AG04450 (cell line): ENCODE results near the gene RIF1. TPM values are rescaled to one million over a fixed set of nuclear protein-coding genes. Genes with fewer than 3 reads are reported as not detected.

Source experiments
- CTCF ChIA-PET: fragments of 300-600, 350-600 bp; formaldehyde crosslinking; extraction: SDS; loops from one replicate; lab custom pipeline; 2022; ENCODE audit warnings: antibody characterized with exemption, inconsistent platforms; lab: Charles Lee
- POLR2A ChIA-PET: fragments of 350-600 bp; formaldehyde crosslinking; extraction: SDS; loops from one replicate; lab custom pipeline; 2021; ENCODE audit warnings: antibody characterized with exemption, inconsistent platforms; lab: Yijun Ruan, JAX
- DNase-seq: peaks from one replicate; pipeline ENCODE4 v3.0.0-alpha.2; 2011; ENCODE audit warnings: low read depth, low spot score
- H3K27ac ChIP-seq: one replicate; pipeline ENCODE4 v1.5.1; 2012; ENCODE audit warnings: low read depth, low read length, control low read depth
- H3K27me3 ChIP-seq: one replicate; pipeline ENCODE4 v1.6.0; 2012; ENCODE audit warnings: low read length; ENCODE audit not compliant: control insufficient read depth, insufficient read depth
- H3K4me3 ChIP-seq: 2 replicates; pipeline ENCODE4 v1.5.1; 2011; ENCODE audit warnings: mild to moderate bottlenecking, low read depth, low read length, control low read depth
- H3K9me3 ChIP-seq: 2 replicates; pipeline ENCODE4 v1.5.1; 2012; ENCODE audit warnings: low read length; ENCODE audit not compliant: control insufficient read depth, insufficient read depth
- polyA plus RNA-seq: library from polyadenylated mRNA; depleted of rRNA; stranded (reverse); fragments of >200 nt; gene quantifications from 2 replicates; pipeline ENCODE4 v1.2.3, GENCODE V29; 2011
- TF ChIP-seq, protein P1 (sequence below): IDR thresholded peaks from 2 replicates; pipeline ENCODE4 v1.5.1; 2011; ENCODE audit warnings: low read depth, low read length, control low read depth, inconsistent platforms

The RIF1 gene
- polyA plus RNA-seq, 1 experiment: 15.0 TPM

DNA sequence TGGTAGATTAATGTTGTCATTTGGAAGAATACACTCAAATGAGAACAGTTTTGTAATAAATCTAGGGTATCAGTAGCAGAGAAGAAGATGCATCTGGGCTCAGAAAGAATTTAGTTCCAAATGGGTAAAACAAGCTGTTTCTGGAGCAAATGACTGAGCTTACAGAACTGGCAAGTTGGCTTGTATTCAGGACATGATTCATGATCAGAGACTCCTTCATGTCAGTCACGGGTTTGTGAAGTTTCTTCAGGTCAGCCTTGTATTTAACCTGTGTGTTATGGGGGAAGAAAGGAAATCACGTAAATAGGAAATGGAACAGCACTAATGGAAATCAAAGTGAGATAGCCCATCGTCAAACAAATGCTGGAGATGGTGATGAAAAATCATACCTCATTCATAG is 109.1 kb downstream of the RIF1 start:
- H3K4me3 ChIP-seq: no peak overlapping the region
- ChIA-PET CTCF (no interaction called here), POLR2A (no interaction called here)
- no peak for DNase-seq
- TF ChIP-seq, protein P1, sequence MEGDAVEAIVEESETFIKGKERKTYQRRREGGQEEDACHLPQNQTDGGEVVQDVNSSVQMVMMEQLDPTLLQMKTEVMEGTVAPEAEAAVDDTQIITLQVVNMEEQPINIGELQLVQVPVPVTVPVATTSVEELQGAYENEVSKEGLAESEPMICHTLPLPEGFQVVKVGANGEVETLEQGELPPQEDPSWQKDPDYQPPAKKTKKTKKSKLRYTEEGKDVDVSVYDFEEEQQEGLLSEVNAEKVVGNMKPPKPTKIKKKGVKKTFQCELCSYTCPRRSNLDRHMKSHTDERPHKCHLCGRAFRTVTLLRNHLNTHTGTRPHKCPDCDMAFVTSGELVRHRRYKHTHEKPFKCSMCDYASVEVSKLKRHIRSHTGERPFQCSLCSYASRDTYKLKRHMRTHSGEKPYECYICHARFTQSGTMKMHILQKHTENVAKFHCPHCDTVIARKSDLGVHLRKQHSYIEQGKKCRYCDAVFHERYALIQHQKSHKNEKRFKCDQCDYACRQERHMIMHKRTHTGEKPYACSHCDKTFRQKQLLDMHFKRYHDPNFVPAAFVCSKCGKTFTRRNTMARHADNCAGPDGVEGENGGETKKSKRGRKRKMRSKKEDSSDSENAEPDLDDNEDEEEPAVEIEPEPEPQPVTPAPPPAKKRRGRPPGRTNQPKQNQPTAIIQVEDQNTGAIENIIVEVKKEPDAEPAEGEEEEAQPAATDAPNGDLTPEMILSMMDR: no peak
- no peaks in the 10 kb centered on the region for H3K9me3 ChIP-seq
- no peaks in the 10 kb centered on the region for H3K27me3 ChIP-seq
- no peak overlapping the region for H3K27ac ChIP-seq

DNA sequence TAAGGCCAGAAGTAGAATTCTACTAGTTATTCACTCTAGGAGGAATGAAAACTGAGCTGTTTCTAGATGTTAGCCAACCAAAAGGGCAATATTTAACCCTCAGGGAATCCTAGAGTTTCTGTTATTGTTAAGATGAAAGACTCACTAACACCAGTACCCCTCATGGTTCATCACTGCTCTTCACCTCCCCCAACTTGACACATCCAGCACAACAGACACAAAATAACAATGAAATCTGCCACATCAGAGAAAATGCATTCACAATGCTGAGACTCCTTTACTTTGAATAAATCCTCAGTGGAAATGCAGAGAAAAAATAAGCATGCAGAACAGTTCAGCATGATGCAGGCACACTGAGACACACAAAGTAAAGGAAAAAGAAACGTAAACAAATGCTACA is 111.3 kb downstream of the RIF1 start:
- no peaks in the 10 kb centered on the region for H3K27me3 ChIP-seq
- no peak for DNase-seq
- no peak overlapping the region for H3K4me3 ChIP-seq
- ChIA-PET POLR2A (no interaction called here), CTCF (no interaction called here)
- TF ChIP-seq, protein P1: no peak
- H3K27ac ChIP-seq: no peak overlapping the region
- H3K9me3 ChIP-seq: no peaks in the 10 kb centered on the region

DNA sequence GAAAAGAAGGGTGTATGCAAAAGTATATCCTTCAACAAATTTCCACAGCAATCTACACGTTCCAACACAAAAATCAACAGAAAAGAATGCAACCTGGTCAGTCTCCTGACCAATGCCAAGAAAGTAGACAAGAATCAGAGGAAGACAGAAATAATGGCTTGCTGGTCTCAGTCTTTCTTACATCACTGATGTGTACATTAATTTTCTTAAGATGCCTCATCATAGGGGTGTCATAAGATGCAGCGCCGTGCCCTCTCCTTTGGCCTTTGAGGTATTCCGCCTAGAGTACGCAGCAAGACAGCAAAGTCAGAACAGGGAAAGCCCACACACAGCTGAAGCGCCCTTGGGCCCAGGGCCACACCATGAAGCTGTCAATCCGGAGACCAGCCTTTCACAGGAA is 112.9 kb downstream of the RIF1 start:
- Histone ChIP-seq H3K27me3 (no peaks in the 10 kb centered on the region), H3K4me3 (no peak overlapping the region), H3K27ac (no peak overlapping the region), H3K9me3 (no peaks in the 10 kb centered on the region)
- TF ChIP-seq, protein P1: no peak
- ChIA-PET CTCF (no interaction called here), POLR2A (no interaction called here)
- no peak for DNase-seq

DNA sequence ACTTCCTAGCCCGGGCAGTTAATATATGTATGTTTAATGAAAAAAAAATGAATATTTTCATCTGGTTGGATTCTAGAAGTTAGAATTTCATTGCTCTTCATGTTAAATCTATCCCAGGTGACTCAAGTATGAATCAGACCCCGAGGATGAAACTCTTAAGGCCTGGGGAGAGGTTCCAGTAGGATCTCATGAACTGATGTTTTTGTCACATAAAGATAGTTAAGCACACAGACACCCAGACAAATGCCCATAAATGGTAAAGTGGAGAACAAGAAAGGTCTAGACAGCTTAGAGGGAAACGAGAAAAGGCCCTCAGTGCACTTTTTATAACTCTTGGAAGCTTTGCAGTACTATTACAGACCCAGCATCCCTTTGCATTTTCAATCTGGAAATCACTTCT is 114.1 kb downstream of the RIF1 start:
- POLR2A ChIA-PET: no interaction called here

DNA sequence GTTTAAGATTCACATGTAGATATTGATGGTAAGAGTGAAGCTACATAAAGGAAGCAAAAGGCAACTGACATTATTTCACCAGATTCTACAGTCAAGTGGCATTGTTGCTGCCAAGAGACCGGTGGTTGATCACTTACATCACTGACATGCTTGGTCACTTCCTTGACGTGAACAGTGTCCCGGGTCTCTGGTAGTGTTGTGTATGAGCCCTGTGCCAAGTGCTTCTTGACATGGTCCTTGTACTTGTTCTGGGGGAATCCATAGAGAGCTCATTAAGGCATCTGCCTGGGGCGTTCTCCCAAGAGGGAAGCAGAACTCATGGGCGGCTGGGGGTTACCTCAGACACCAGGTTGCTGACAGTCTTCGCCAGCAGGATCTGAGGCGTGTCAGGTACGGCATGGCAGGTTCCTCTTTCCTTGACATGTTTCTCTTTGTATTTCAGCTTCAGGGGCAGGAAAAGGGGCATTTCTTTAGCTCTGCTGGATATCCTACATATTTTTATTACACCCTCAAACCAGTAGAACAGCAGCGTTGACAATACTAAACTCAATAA is 116.2 kb downstream of the RIF1 start:
- ChIA-PET CTCF (no interaction called here), POLR2A (no interaction called here)
- Histone ChIP-seq H3K27ac (no peak overlapping the region), H3K9me3 (no peaks in the 10 kb centered on the region), H3K27me3 (no peaks in the 10 kb centered on the region), H3K4me3 (no peak overlapping the region)
- DNase-seq: no peak
- TF ChIP-seq, protein P1: no peak

More for the DNA sequence above, 114.1 kb downstream of the RIF1 start:
- no peak for DNase-seq
- TF ChIP-seq, protein P1: no peak
- no peak overlapping the region for H3K27ac ChIP-seq
- CTCF ChIA-PET: no interaction called here
- no peaks in the 10 kb centered on the region for H3K9me3 ChIP-seq
- no peak overlapping the region for H3K4me3 ChIP-seq
- H3K27me3 ChIP-seq: no peaks in the 10 kb centered on the region
